SK-N-MC (cell line): ENCODE results near the gene UMPS.

Experiments used
- EZH2 ChIP-seq: fragments of 200-600 bp; sonication (generic); IDR thresholded peaks from one replicate; pipeline ENCODE4 v1.6.1; 2017; ENCODE audit warnings: antibody characterized with exemption
- FOXP2 ChIP-seq: optimal IDR thresholded peaks from 2 replicates; pipeline ENCODE3; 2011; ENCODE audit warnings: mild to moderate bottlenecking, moderate library complexity; ENCODE audit not compliant: insufficient read depth; ENCODE audit errors: extremely low read length, control extremely low read depth
- POLR2AphosphoS5 ChIP-seq: IDR thresholded peaks from 2 replicates; pipeline ENCODE4 v1.6.1; 2012; ENCODE audit warnings: mild to moderate bottlenecking, low read depth, low read length, borderline replicate concordance

DNA sequence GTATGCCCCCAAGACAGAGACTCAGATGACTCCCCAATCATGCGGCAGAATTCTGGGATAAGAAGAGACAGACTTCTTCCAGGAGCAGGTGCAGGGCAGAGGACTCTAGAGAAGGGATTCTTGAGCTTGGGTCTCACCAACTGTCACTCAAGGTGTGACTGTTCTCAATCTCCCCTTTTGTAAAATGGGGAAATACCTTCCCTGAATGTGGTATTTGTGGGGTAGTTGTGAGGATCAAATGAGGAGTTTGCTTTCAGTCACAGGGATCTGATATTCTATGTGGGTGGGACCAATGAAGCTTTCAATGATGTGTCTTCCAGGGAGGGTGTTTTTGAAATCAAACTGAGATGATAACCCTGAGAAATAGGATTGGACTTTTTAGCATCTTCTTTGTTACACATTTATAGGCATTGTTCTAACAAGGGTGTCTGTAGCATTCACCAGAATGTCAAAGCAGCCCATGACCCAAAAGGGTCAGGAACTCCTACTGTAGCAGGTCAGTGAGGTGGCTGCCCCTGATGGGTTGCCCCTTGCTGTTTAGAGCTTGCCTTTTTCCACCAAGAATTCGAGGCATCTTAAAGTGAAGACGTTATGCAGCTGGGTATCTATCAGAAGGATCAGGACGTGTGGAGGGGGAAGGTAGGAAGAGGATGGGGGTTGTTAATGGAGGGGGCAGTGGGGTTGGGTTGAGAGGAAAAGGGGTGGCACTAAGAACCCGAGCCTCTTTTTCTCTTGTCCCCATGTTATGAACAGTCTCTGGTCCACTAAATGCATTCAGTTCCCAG, 28.8 kb downstream of the UMPS start:
- TF ChIP-seq EZH2 (no peak), POLR2AphosphoS5 (no peak), FOXP2 (no peak)
